ENCODE results near the gene UBE2U. TPM values are rescaled to one million over a fixed set of nuclear protein-coding genes. Genes with fewer than 3 reads are reported as not detected.
"Not testable (repeated sequence)": the region's sequence is repeated elsewhere in the genome, so short reads cannot be mapped to it uniquely, and the experiment has no call there.

UBE2U gene
- total RNA-seq, 1 experiment from 2014 or later, result not detected

DNA sequence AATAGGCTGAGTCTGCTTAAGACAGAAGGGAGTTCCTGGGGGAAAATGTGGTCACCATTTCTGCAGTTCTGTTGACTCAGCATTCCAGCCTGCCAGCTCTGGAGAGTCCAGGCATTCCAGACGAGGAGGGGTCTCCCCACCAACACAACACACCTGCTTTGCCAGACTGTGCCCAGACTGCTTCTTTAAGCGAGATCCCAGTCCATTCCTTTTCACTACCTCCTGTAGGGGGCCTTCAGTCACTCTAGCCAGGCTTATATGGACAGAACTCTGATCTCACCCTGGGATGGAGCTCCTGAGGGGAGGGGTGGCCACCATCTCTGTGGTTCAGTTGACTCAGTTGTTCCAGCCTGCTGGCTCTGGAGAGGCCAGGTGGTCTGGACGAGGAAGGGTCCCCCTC lies 48.5 kb downstream of the UBE2U start:
- no peak overlapping the region for H3K4me3 Mint-ChIP-seq
- TF ChIP-seq, protein P1, sequence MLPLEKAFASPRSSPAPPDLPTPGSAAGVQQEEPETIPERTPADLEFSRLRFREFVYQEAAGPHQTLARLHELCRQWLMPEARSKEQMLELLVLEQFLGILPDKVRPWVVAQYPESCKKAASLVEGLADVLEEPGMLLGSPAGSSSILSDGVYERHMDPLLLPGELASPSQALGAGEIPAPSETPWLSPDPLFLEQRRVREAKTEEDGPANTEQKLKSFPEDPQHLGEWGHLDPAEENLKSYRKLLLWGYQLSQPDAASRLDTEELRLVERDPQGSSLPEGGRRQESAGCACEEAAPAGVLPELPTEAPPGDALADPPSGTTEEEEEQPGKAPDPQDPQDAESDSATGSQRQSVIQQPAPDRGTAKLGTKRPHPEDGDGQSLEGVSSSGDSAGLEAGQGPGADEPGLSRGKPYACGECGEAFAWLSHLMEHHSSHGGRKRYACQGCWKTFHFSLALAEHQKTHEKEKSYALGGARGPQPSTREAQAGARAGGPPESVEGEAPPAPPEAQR (CRISPR knock-in tag; IDR thresholded peaks at IDR 0.05), result peak; percentile 1; the same call in 1 of the 2 replicates
- TF ChIP-seq ELF4 (CRISPR knock-in tag; IDR thresholded peaks at IDR 0.05; ENCODE audit: low read depth), result no peak
- peaks cover 10% of the 10 kb centered on the region for H3K4me1 Mint-ChIP-seq
- DNase-seq (ENCODE audit: low spot score) (no peak), ATAC-seq (peak; percentile 95)
- CTCF ChIA-PET, result interaction anchor here (0.6 to 1.6 kb wide), 12 partner anchors 10 to 601 kb away, joined by 3 to 8 read pairs (median 4); no protein-coding TSS in a partner anchor
- H3K27me3 Mint-ChIP-seq (ENCODE audit: low read depth), result peaks cover 9% of the 10 kb centered on the region
- POLR2A ChIA-PET, result no interaction called here
- peaks cover 20% of the 10 kb centered on the region for H3K9me3 Mint-ChIP-seq
- H3K27ac Mint-ChIP-seq, result no peak overlapping the region
- peaks cover 7% of the 10 kb centered on the region for H3K36me3 Mint-ChIP-seq

DNA sequence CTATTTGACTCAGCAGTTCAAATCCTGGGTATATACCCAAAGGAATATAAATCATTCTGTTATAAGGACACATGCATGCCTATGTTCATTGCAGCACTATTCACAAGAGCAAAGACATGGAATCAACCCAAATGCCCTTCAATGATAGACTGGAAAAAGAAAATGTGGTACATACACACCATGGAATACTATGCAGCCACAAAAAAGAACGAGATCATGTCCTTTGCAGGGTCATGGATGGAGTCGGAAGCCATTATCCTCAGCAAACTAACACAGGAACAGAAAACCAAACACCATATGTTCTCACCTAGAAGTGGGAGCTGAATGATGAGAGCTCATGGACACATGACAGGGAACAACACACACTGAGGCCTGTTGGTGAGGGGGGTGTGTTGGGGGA lies 53.8 kb downstream of the UBE2U start:
- H3K9me3 Mint-ChIP-seq, result peaks cover 25% of the 10 kb centered on the region
- DNase-seq (ENCODE audit: low spot score); ATAC-seq; H3K27ac Mint-ChIP-seq; H3K4me3 Mint-ChIP-seq; H3K36me3 Mint-ChIP-seq; H3K27me3 Mint-ChIP-seq (ENCODE audit: low read depth); H3K4me1 Mint-ChIP-seq: not testable (repeated sequence)
- ChIA-PET POLR2A (interaction anchor here (0.5 kb wide), 1 partner anchor 444 kb away, joined by 4 read pairs; no protein-coding TSS in a partner anchor), CTCF (interaction anchor here (0.6 kb wide), 1 partner anchor 105 kb away, joined by 3 read pairs; no protein-coding TSS in a partner anchor)
- 0 out of 2 replicates have a peak, but pooled peaks have one; percentile 11 for TF ChIP-seq GTF2I (CRISPR knock-in tag; conservative IDR thresholded peaks at IDR 0.05)

DNA sequence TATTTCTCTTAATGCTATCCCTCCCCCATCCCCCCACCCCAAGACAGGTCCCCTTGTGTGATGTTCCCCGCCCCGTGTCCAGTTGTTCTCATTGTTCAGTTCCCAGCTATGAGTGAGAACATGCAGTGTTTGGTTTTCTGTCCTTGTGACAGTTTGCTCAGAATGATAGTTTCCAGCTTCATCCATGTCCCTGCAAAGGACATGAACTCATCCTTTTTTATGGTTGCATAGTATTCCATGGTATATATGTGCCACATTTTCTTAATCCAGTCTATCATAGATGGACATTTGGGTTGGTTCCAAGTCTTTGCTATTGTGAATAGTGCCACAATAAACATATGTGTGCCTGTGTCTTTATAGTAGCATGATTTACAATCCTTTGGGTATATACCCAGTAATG lies 55.0 kb downstream of the UBE2U start:
- H3K4me1 Mint-ChIP-seq; H3K27ac Mint-ChIP-seq; DNase-seq (ENCODE audit: low spot score); H3K4me3 Mint-ChIP-seq; POLR2A ChIA-PET; H3K36me3 Mint-ChIP-seq; ATAC-seq; CTCF ChIA-PET; H3K27me3 Mint-ChIP-seq (ENCODE audit: low read depth): not testable (repeated sequence)
- peaks cover 18% of the 10 kb centered on the region for H3K9me3 Mint-ChIP-seq

DNA sequence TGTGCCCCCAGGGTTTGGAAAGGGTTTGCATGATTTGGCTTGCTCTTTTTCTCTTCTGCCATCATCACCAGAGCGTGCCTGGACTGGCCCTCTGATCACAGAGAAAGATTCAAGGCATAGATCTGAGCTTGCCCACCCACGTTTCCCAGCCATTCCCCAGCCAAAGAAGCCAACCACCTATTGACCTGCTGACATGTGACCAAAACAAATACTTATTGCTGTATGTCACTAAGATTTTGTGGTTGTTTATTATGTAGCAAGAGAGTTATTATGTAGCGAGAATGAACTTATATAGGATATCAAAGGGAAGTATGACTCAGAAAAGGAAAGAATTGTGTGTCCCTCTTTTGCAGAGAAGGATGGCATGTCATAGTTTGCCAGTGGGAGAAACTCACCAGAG lies 59.9 kb downstream of the UBE2U start:
- TF ChIP-seq NFE2L1 (CRISPR knock-in tag; IDR thresholded peaks at IDR 0.05) (no peak), EMX1 (CRISPR knock-in tag; IDR thresholded peaks at IDR 0.05) (no peak), CREM (CRISPR knock-in tag; IDR thresholded peaks at IDR 0.05) (no peak), ZNF671 (CRISPR knock-in tag; IDR thresholded peaks at IDR 0.05) (no peak), ZBTB21 (CRISPR knock-in tag; IDR thresholded peaks at IDR 0.05; ENCODE audit: borderline replicate concordance) (no peak), FOXK1 (CRISPR knock-in tag; IDR thresholded peaks at IDR 0.05) (no peak), ZNF423 (CRISPR knock-in tag; IDR thresholded peaks at IDR 0.05) (no peak), ZNF219 (CRISPR knock-in tag; IDR thresholded peaks at IDR 0.05; ENCODE audit: borderline replicate concordance) (no peak)
- TF ChIP-seq, protein P2, sequence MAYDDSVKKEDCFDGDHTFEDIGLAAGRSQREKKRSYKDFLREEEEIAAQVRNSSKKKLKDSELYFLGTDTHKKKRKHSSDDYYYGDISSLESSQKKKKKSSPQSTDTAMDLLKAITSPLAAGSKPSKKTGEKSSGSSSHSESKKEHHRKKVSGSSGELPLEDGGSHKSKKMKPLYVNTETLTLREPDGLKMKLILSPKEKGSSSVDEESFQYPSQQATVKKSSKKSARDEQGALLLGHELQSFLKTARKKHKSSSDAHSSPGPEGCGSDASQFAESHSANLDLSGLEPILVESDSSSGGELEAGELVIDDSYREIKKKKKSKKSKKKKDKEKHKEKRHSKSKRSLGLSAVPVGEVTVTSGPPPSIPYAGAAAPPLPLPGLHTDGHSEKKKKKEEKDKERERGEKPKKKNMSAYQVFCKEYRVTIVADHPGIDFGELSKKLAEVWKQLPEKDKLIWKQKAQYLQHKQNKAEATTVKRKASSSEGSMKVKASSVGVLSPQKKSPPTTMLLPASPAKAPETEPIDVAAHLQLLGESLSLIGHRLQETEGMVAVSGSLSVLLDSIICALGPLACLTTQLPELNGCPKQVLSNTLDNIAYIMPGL (CRISPR knock-in tag; IDR thresholded peaks at IDR 0.05), result no peak
- Mint-ChIP-seq H3K27ac (no peak overlapping the region), H3K27me3 (ENCODE audit: low read depth) (no peaks in the 10 kb centered on the region), H3K36me3 (no peaks in the 10 kb centered on the region), H3K4me1 (peaks cover 3% of the 10 kb centered on the region; the same call in 1 of the 2 replicates), H3K4me3 (no peak overlapping the region), H3K9me3 (no peaks in the 10 kb centered on the region)
- ChIA-PET CTCF (interaction anchor here (1.5 to 1.7 kb wide), 2 partner anchors 11 to 571 kb away, joined by 3 to 4 read pairs; no protein-coding TSS in a partner anchor), POLR2A (no interaction called here)
- no peak for ATAC-seq
- no peak for DNase-seq (ENCODE audit: low spot score)

DNA sequence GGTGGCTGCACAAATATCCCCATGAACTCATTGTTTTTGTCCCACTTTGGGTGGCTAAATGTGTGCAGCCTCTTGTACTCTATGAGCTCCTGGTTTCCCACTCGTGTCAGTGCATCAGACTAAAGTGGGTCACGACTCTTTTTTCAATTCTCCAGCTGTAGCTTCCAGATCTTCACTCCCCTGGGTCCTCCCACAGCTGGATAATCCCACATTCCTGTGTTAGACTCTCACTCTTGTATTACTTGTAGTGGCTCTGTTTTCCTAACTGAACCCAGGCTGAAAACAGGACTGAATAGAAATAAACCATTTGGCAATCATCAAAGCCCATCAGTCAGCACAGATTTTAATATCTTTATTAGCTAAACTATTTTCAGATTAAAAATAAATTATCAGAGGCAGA lies 60.4 kb downstream of the UBE2U start:
- Mint-ChIP-seq H3K36me3 (no peaks in the 10 kb centered on the region), H3K9me3 (no peaks in the 10 kb centered on the region), H3K27me3 (ENCODE audit: low read depth) (no peaks in the 10 kb centered on the region), H3K4me3 (no peak overlapping the region), H3K4me1 (peaks cover 3% of the 10 kb centered on the region; the same call in 1 of the 2 replicates), H3K27ac (no peak overlapping the region)
- ChIA-PET CTCF (interaction anchor here (1.5 kb wide), 1 partner anchor 12 kb away, joined by 3 read pairs; no protein-coding TSS in a partner anchor), POLR2A (no interaction called here)
- DNase-seq (ENCODE audit: low spot score) (no peak), ATAC-seq (no peak)
- TF ChIP-seq GRHL2 (CRISPR knock-in tag; IDR thresholded peaks at IDR 0.05; ENCODE audit: insufficient replicate concordance, severe bottlenecking) (no peak), IRF2 (CRISPR knock-in tag; IDR thresholded peaks at IDR 0.05; ENCODE audit: borderline replicate concordance, low read depth) (no peak), ATF1 (CRISPR knock-in tag; IDR thresholded peaks at IDR 0.05) (no peak), NFYB (CRISPR knock-in tag; conservative IDR thresholded peaks at IDR 0.05; ENCODE audit: low read depth) (no peak), TEAD1 (CRISPR knock-in tag; IDR thresholded peaks at IDR 0.05) (no peak), MYBL2 (CRISPR knock-in tag; IDR thresholded peaks at IDR 0.05) (no peak)
- TF ChIP-seq, protein P3, sequence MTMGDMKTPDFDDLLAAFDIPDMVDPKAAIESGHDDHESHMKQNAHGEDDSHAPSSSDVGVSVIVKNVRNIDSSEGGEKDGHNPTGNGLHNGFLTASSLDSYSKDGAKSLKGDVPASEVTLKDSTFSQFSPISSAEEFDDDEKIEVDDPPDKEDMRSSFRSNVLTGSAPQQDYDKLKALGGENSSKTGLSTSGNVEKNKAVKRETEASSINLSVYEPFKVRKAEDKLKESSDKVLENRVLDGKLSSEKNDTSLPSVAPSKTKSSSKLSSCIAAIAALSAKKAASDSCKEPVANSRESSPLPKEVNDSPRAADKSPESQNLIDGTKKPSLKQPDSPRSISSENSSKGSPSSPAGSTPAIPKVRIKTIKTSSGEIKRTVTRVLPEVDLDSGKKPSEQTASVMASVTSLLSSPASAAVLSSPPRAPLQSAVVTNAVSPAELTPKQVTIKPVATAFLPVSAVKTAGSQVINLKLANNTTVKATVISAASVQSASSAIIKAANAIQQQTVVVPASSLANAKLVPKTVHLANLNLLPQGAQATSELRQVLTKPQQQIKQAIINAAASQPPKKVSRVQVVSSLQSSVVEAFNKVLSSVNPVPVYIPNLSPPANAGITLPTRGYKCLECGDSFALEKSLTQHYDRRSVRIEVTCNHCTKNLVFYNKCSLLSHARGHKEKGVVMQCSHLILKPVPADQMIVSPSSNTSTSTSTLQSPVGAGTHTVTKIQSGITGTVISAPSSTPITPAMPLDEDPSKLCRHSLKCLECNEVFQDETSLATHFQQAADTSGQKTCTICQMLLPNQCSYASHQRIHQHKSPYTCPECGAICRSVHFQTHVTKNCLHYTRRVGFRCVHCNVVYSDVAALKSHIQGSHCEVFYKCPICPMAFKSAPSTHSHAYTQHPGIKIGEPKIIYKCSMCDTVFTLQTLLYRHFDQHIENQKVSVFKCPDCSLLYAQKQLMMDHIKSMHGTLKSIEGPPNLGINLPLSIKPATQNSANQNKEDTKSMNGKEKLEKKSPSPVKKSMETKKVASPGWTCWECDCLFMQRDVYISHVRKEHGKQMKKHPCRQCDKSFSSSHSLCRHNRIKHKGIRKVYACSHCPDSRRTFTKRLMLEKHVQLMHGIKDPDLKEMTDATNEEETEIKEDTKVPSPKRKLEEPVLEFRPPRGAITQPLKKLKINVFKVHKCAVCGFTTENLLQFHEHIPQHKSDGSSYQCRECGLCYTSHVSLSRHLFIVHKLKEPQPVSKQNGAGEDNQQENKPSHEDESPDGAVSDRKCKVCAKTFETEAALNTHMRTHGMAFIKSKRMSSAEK (CRISPR knock-in tag; IDR thresholded peaks at IDR 0.05; ENCODE audit: borderline replicate concordance), result no peak
